ENCODE data around the gene JDP2. TPM values are rescaled to one million over a fixed set of nuclear protein-coding genes. Genes with fewer than 3 reads are reported as not detected.

JDP2 gene
- total RNA-seq, 1 experiment from 2014 or later = 23.3 TPM

- no peak for TF ChIP-seq E2F4 (CRISPR knock-in tag; IDR thresholded peaks at IDR 0.05; ENCODE audit: borderline replicate concordance, low read depth)
Observed at GRCh38 chr14:75453817-75454434, 26.1 kb downstream of the JDP2 start (continued).

GRCh38 chr14:75454963-75455546, 27.2 kb downstream of the JDP2 start:
- peak overlapping the region; percentile 8 for H3K27ac Mint-ChIP-seq
- peaks cover 86% of the 10 kb centered on the region for H3K4me1 Mint-ChIP-seq
- ChIA-PET POLR2A (no interaction called here), CTCF (interaction anchor here (0.9 to 3.1 kb wide), 2 partner anchors 34 to 329 kb away, joined by 3 to 18 read pairs; no protein-coding TSS in a partner anchor)
- DNase-seq (ENCODE audit: low spot score) (no peak), ATAC-seq (no peak)
- H3K9me3 Mint-ChIP-seq = no peaks in the 10 kb centered on the region
- TF ChIP-seq ZNF232 (CRISPR knock-in tag; IDR thresholded peaks at IDR 0.05) = no peak
- no peak for TF ChIP-seq ZMAT4 (CRISPR knock-in tag; IDR thresholded peaks at IDR 0.05)
- TF ChIP-seq ZNF281 (CRISPR knock-in tag; IDR thresholded peaks at IDR 0.05) = no peak
- no peak for TF ChIP-seq IRF2 (CRISPR knock-in tag; IDR thresholded peaks at IDR 0.05; ENCODE audit: borderline replicate concordance, low read depth)
- no peak for TF ChIP-seq GABPB1 (CRISPR knock-in tag; IDR thresholded peaks at IDR 0.05)
- no peak for TF ChIP-seq ELF4 (CRISPR knock-in tag; IDR thresholded peaks at IDR 0.05; ENCODE audit: low read depth)
- no peak for TF ChIP-seq PRRX2 (CRISPR knock-in tag; IDR thresholded peaks at IDR 0.05)
- no peak for TF ChIP-seq TEAD1 (CRISPR knock-in tag; IDR thresholded peaks at IDR 0.05)
- H3K36me3 Mint-ChIP-seq = no peaks in the 10 kb centered on the region; the same call in 1 of the 2 replicates
- no peaks in the 10 kb centered on the region for H3K27me3 Mint-ChIP-seq (ENCODE audit: low read depth)
- H3K4me3 Mint-ChIP-seq = no peak overlapping the region

GRCh38 chr14:75456069-75456996, 28.5 kb downstream of the JDP2 start:
- TF ChIP-seq GABPB1 (CRISPR knock-in tag; IDR thresholded peaks at IDR 0.05) (no peak), PRDM15 (CRISPR knock-in tag; IDR thresholded peaks at IDR 0.05) (peak; percentile 53; the same call in 1 of the 2 replicates)
- Mint-ChIP-seq H3K9me3 (no peaks in the 10 kb centered on the region), H3K36me3 (peaks cover 3% of the 10 kb centered on the region; the same call in 1 of the 2 replicates), H3K4me1 (peaks cover 80% of the 10 kb centered on the region), H3K4me3 (no peak overlapping the region), H3K27me3 (ENCODE audit: low read depth) (no peaks in the 10 kb centered on the region), H3K27ac (peak overlapping the region; percentile 69)
- POLR2A ChIA-PET = interaction anchor here (0.7 kb wide), 1 partner anchor 27 kb away, joined by 3 read pairs; no protein-coding TSS in a partner anchor
- CTCF ChIA-PET = interaction anchor here (0.5 to 3.1 kb wide), 4 partner anchors 33 to 201 kb away, joined by 3 to 18 read pairs (median 6); no protein-coding TSS in a partner anchor
- DNase-seq (ENCODE audit: low spot score) = no peak
- no peak for ATAC-seq
